Bronchial epithelial cell (primary cell): ENCODE results near the gene PIGV. TPM values are rescaled to one million over a fixed set of nuclear protein-coding genes. Genes with fewer than 3 reads are reported as not detected.
A peak's percentile ranks its signal among the peaks of the same experiment; 100 is the strongest.

ENCODE experiments used
- DNase-seq: peaks from one replicate; pipeline ENCODE4 v3.0.0-alpha.2; 2010; ENCODE audit warnings: low read depth
- FAIRE-seq: peaks from 2 replicates; lab custom pipeline; 2011; peaks lifted over from hg19 to GRCh38; lab: Jason Lieb, UNC
- H3K27me3 ChIP-seq: 2 replicates; pipeline ENCODE4 v1.5.1; 2011; ENCODE audit warnings: low read length; ENCODE audit not compliant: control insufficient read depth, insufficient read depth
- H3K36me3 ChIP-seq: 2 replicates; pipeline ENCODE4 v1.5.1; 2011; ENCODE audit warnings: low read length; ENCODE audit not compliant: control insufficient read depth, insufficient read depth
- H3K4me3 ChIP-seq: 2 replicates; pipeline ENCODE4 v1.5.1; 2011; ENCODE audit warnings: mild to moderate bottlenecking, low read depth, low read length, control low read depth
- CTCF ChIP-seq: IDR thresholded peaks from 2 replicates; pipeline ENCODE4 v1.5.1; 2011; ENCODE audit warnings: mild to moderate bottlenecking, moderate library complexity, low read length, control low read depth, inconsistent platforms; ENCODE audit not compliant: insufficient read depth, severe bottlenecking
- total RNA-seq: library from RNA; depleted of rRNA; stranded (reverse); fragments of >200 nt; gene quantifications from 2 replicates; pipeline ENCODE4 v1.2.1, GENCODE V29; 2014

Gene PIGV
- total RNA-seq, 1 donor from 2014 or later = 14.2 TPM

- DNase-seq (no peak), FAIRE-seq (no peak)
- H3K36me3 ChIP-seq = peaks cover 33% of the 10 kb centered on the region
- TF ChIP-seq CTCF = no peak
- no peaks in the 10 kb centered on the region for H3K27me3 ChIP-seq
- no peak overlapping the region for H3K4me3 ChIP-seq
Measured at GRCh38 chr1:26768755-26769154, 19.0 kb upstream of the PIGV start.

- no peak overlapping the region for H3K4me3 ChIP-seq
- H3K36me3 ChIP-seq = peaks cover 46% of the 10 kb centered on the region
- peak; percentile 79 for DNase-seq
- FAIRE-seq = no peak
- no peaks in the 10 kb centered on the region for H3K27me3 ChIP-seq
- TF ChIP-seq CTCF = no peak
Measured at GRCh38 chr1:26771285-26771642, 16.5 kb upstream of the PIGV start.

- no peak for TF ChIP-seq CTCF
- H3K36me3 ChIP-seq = peaks cover 45% of the 10 kb centered on the region
- H3K27me3 ChIP-seq = no peaks in the 10 kb centered on the region
- DNase-seq (peak; percentile 88), FAIRE-seq (no peak)
- no peak overlapping the region for H3K4me3 ChIP-seq
Measured at GRCh38 chr1:26771643-26772321, 16.0 kb upstream of the PIGV start.

- Histone ChIP-seq H3K27me3 (no peaks in the 10 kb centered on the region), H3K36me3 (peaks cover 44% of the 10 kb centered on the region), H3K4me3 (no peak overlapping the region)
- DNase-seq (peak; percentile 90), FAIRE-seq (no peak)
- TF ChIP-seq CTCF = no peak
Measured at GRCh38 chr1:26772687-26773086, 15.1 kb upstream of the PIGV start.

GRCh38 chr1:26774462-26774861 lies 13.3 kb upstream of the PIGV start:
- Histone ChIP-seq H3K27me3 (no peaks in the 10 kb centered on the region), H3K36me3 (peaks cover 49% of the 10 kb centered on the region), H3K4me3 (no peak overlapping the region)
- FAIRE-seq (no peak), DNase-seq (no peak)
- no peak for TF ChIP-seq CTCF

- DNase-seq (no peak), FAIRE-seq (no peak)
- peaks cover 60% of the 10 kb centered on the region for H3K36me3 ChIP-seq
- no peak for TF ChIP-seq CTCF
- no peaks in the 10 kb centered on the region for H3K27me3 ChIP-seq
- H3K4me3 ChIP-seq = no peak overlapping the region
Measured at GRCh38 chr1:26775666-26776065, 12.1 kb upstream of the PIGV start.
